ENCODE data around the gene TTC7B.

TTC7B gene

GRCh38 chr14:90810806-90811205, 5.4 kb downstream of the TTC7B start:
- no peak overlapping the region for H3K4me3 ChIP-seq (ENCODE audit: control insufficient read depth, low read depth, low read length)
- no peak for TF ChIP-seq CTCF (conservative IDR thresholded peaks at IDR 0.05; ENCODE audit: control insufficient read depth, insufficient read depth, low read depth, low read length)
- no peak for DNase-seq (ENCODE audit: low read depth)

GRCh38 chr14:90809530-90810312, 6.5 kb downstream of the TTC7B start:
- TF ChIP-seq CTCF (conservative IDR thresholded peaks at IDR 0.05; ENCODE audit: control insufficient read depth, insufficient read depth, low read depth, low read length): no peak
- no peak overlapping the region for H3K4me3 ChIP-seq (ENCODE audit: control insufficient read depth, low read depth, low read length)
- no peak for DNase-seq (ENCODE audit: low read depth)

GRCh38 chr14:90808759-90809529, 7.3 kb downstream of the TTC7B start:
- no peak for TF ChIP-seq CTCF (conservative IDR thresholded peaks at IDR 0.05; ENCODE audit: control insufficient read depth, insufficient read depth, low read depth, low read length)
- peak; percentile 21 for DNase-seq (ENCODE audit: low read depth)
- H3K4me3 ChIP-seq (ENCODE audit: control insufficient read depth, low read depth, low read length): no peak overlapping the region

GRCh38 chr14:90807060-90807459, 9.2 kb downstream of the TTC7B start:
- no peak for TF ChIP-seq CTCF (conservative IDR thresholded peaks at IDR 0.05; ENCODE audit: control insufficient read depth, insufficient read depth, low read depth, low read length)
- no peak for DNase-seq (ENCODE audit: low read depth)

GRCh38 chr14:90805662-90806540, 10.3 kb downstream of the TTC7B start:
- no peak for TF ChIP-seq CTCF (conservative IDR thresholded peaks at IDR 0.05; ENCODE audit: control insufficient read depth, insufficient read depth, low read depth, low read length)
- H3K4me3 ChIP-seq (ENCODE audit: control insufficient read depth, low read depth, low read length): no peak overlapping the region
- peak; percentile 36 for DNase-seq (ENCODE audit: low read depth)

More at GRCh38 chr14:90807060-90807459, 9.2 kb downstream of the TTC7B start:
- no peak overlapping the region for H3K4me3 ChIP-seq (ENCODE audit: control insufficient read depth, low read depth, low read length)

GRCh38 chr14:90805084-90805391, 11.2 kb downstream of the TTC7B start:
- no peak for TF ChIP-seq CTCF (conservative IDR thresholded peaks at IDR 0.05; ENCODE audit: control insufficient read depth, insufficient read depth, low read depth, low read length)
- no peak overlapping the region for H3K4me3 ChIP-seq (ENCODE audit: control insufficient read depth, low read depth, low read length)
- no peak for DNase-seq (ENCODE audit: low read depth)
